Fibroblast of the aortic adventitia (primary cell): ENCODE results near the gene TMEM41A. TPM values are rescaled to one million over a fixed set of nuclear protein-coding genes. Genes with fewer than 3 reads are reported as not detected.
"Not testable (repeated sequence)": the region's sequence is repeated elsewhere in the genome, so short reads cannot be mapped to it uniquely, and the experiment has no call there.

ENCODE experiments used
- DNase-seq: peaks from one replicate; pipeline ENCODE4 v3.0.0-alpha.2; 2010; ENCODE audit warnings: low read depth
- H3K4me3 ChIP-seq: 2 replicates; pipeline ENCODE4 v1.5.1; 2011; ENCODE audit warnings: low read depth, mild to moderate bottlenecking, control low read depth, low read length, moderate library complexity
- total RNA-seq: library from RNA; depleted of rRNA; stranded (reverse); fragments of >200 nt; gene quantifications from 2 replicates; pipeline ENCODE4 v1.2.3, GENCODE V29; 2012; ENCODE audit warnings: low replicate concordance
- TF ChIP-seq, protein P1 (sequence below): IDR thresholded peaks from 2 replicates; pipeline ENCODE4 v1.5.1; 2011; ENCODE audit warnings: mild to moderate bottlenecking, low read length, control low read depth, inconsistent platforms; ENCODE audit not compliant: insufficient read depth

The TMEM41A gene
- total RNA-seq, 1 donor: 14.5 TPM

DNA sequence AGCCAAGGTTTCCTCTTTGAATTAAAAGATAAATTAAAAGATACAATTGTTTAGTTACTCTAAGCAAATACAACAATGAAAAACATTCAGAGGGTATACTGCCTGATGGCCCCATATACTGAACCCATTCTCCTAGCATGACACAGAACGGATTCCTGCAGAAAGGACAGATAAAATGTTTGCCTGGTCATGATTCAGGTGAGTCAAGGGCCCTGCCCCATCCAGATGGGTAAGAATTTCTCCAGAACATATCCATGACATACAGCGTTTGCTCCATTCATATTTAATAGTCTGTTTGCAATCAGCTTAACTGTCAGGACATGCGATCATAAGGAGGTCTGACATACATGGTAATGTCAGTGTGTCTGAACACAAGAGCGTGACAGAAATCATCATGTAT lies 8.6 kb downstream of the TMEM41A start:
- DNase-seq: no peak
- TF ChIP-seq, protein P1, sequence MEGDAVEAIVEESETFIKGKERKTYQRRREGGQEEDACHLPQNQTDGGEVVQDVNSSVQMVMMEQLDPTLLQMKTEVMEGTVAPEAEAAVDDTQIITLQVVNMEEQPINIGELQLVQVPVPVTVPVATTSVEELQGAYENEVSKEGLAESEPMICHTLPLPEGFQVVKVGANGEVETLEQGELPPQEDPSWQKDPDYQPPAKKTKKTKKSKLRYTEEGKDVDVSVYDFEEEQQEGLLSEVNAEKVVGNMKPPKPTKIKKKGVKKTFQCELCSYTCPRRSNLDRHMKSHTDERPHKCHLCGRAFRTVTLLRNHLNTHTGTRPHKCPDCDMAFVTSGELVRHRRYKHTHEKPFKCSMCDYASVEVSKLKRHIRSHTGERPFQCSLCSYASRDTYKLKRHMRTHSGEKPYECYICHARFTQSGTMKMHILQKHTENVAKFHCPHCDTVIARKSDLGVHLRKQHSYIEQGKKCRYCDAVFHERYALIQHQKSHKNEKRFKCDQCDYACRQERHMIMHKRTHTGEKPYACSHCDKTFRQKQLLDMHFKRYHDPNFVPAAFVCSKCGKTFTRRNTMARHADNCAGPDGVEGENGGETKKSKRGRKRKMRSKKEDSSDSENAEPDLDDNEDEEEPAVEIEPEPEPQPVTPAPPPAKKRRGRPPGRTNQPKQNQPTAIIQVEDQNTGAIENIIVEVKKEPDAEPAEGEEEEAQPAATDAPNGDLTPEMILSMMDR: no peak

DNA sequence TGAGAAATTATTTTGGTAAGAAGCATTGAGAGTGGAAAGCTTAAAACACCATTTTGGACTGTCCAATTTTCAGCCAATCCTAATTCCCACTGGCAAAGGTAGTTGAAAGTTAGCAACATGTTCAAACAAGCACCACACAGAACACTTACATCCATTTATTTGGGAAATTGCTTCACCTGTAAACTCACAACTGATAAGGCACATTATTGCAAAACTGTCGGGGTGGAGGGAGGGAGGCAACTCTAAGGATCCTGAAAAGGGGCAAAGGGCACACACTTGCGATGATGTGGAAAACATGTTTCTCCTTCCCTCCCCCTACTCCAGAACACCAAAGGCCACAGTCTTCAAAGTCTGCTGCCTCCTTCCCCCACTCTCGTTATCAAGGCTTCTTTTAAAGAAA lies 9.4 kb downstream of the TMEM41A start:
- no peak overlapping the region for H3K4me3 ChIP-seq
- no peak for DNase-seq
- TF ChIP-seq, protein P1: no peak

More for the DNA sequence above, 8.6 kb downstream of the TMEM41A start:
- H3K4me3 ChIP-seq: no peak overlapping the region

DNA sequence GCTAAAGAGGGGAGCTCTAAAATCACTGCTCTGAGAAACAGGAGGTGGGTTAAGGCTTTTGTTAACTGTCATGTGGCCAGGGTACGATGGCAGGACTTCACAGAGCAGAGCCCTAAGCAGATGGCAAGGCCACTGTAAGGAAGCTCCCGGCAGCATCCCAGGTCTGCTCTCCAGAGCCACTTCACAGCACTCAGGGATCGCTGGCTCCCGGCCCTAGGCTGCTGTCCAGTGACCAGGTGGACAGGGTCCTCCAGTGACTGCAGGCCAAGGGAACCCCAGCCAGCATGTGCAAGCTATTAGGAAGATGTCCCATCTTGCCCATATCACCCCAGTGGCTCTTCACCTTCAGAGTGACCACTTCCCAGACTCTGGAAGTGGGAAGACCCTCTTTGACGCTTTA lies 10.4 kb downstream of the TMEM41A start:
- no peak for DNase-seq
- TF ChIP-seq, protein P1: no peak
- no peak overlapping the region for H3K4me3 ChIP-seq

DNA sequence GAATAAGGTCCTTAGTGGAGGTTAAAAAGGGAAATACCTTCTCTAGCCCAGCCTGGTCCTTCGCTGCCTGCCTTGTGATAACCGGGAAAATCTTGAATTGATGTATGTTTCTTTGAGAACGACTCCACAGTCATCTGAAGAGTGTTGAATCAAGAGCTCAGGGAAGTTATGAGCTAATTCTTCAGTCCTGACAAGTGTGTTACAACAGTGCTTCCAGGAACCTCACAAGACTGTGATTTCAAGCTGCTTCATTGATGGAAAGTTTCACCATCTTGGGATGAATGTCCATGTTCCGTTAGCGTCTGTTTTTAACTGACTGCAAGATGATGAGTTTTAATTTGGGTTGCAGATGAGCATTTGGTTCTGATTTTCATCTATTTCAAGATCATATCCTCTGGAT lies 12.4 kb downstream of the TMEM41A start:
- TF ChIP-seq, protein P1: no peak
- no peak overlapping the region for H3K4me3 ChIP-seq
- DNase-seq: no peak

DNA sequence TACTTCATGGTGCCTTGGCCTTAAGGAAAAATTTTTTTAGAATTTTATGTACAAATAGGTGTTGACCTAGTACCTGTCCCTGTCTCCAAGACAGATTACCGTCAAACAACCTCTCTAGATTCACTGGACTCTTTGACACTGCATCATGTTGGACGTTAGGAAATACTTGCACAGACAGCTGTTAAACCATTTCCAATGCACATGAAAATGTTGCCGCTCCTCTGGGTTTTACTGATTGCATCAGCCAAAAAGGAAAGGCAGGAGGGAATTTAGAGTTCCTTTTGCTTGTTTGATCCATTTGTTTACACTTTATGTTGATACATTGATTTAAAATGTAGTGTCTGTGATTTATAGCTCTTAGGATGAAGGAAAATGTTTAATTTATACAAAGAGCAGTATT lies 14.5 kb downstream of the TMEM41A start:
- no peak for DNase-seq
- TF ChIP-seq, protein P1: no peak
- no peak overlapping the region for H3K4me3 ChIP-seq

DNA sequence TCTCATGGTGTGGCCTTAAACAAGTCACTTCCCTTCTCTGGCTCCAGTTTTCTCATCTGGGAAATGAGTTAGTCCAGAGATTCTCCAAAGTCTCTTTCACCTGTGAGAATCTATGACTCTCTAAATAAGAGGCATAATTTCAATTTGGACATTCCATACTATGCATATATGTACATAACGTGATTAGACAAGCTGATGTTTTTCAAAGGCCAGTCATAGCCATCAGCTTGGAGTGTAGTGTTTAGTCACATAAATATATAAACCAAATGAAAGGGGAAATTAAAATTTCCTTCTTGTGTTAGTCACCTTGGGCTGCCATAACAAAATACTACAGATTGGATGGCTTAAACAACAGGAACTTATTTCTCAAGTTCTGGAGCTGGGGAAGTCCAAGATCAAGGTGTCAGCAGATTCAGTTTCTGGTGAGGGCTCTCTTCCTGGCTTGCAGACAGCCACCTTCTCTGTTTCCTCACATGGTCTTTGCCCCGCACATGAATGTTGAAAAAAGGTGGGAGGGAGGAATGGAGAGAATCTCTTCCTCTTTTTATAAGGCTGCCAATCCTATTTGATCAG lies 19.4 kb downstream of the TMEM41A start:
- DNase-seq: no peak
- TF ChIP-seq, protein P1: no peak
- no peak overlapping the region for H3K4me3 ChIP-seq

DNA sequence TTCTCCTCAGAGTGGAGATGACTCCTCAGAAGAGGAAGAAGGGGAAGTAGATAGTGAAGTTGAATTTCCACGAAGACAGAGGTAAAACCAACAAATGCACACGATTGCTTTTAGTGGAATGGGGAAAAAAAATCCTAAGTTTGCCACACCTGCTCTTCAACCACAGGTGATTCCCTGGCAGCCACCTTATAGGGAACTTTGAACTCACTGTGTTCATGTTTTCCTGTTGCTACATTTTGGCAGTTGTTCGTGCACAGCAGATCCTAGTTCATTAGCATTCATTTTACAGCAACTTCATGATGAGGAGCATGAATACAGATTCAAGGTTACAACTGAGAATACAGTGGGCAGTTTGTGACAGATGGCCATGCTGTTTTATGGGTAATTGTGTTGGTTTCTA lies 21.5 kb downstream of the TMEM41A start:
- no peak overlapping the region for H3K4me3 ChIP-seq
- TF ChIP-seq, protein P1: no peak
- DNase-seq: no peak

DNA sequence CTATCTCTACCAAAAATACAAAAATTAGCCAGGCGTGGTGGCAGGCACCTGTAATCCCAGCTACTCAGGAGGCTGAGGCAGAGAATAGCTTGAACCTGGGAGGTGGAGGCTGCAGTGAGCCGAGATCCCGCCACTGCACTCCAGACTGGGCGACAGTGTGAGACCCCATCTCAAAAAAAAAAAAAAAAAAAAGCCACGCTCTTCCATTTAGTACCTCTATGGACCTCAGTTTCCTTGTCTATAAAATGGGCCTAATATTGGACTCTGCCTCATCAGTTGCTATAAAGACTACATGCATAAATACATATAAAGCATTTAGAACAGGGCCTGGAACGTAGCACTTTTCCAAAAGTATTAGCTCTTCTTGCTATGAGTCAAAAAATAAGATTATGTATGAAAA lies 23.9 kb downstream of the TMEM41A start:
- DNase-seq, H3K4me3 ChIP-seq: not testable (repeated sequence)
